22Rv1 (cell line): Measurements from ENCODE around the gene PLIN3.

Experiments
- H3K27ac ChIP-seq: fragments of 450-650 bp; 2 replicates; pipeline ENCODE4 v1.5.1; 2017
- ZFX ChIP-seq: fragments of 450-650 bp; IDR thresholded peaks from 2 replicates; pipeline ENCODE4 v1.6.1; 2017; ENCODE audit warnings: antibody characterized with exemption, borderline replicate concordance
- TF ChIP-seq, protein P1 (sequence below): fragments of 450-650 bp; IDR thresholded peaks from 2 replicates; pipeline ENCODE4 v1.5.1; 2017; ENCODE audit warnings: mild to moderate bottlenecking

PLIN3 gene

DNA sequence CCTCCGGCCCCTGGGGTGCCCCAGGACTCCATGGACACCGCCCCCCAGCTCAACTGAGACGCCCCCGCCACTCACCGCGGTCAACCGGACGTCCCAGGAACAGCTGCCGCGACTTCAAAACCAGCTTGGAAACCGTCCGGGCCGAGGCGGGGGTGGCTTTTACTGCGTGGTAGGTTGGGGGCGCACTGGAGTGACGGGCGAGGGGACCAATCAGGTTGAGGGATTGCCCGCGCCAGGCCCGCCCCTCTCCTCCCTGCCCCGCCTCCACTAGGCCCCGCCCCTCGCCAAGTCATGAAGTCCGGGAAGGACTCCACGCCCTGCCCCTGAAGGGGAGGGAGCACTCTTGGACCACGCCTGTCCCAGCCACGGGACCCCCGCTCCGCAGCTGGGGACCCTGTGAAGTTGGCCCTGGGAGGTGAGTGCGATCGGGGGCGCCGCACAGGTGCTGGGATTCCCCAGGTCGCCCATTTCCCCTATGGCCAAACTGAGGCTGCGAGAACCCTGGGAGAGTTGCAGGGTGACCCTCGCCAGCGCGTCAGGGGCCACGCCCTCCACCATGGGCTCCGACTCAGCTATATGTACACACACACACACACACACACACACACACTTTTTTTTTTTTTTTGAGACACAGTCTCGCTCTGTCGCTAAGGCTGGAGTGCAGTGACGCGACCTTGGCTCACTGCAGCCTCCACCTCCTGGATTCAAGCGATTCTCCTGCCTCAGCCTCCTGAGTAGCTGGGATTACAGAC is at the start of gene PLIN3:
Gene PLIN3 (minus strand): TSS at position 134 of the 752 bp plus-strand sequence. CDS start 6,273 bp downstream, outside the sequence.
- peak within 1 kb of the TSS; percentile 55 for H3K27ac ChIP-seq
- TF ChIP-seq, protein P1, sequence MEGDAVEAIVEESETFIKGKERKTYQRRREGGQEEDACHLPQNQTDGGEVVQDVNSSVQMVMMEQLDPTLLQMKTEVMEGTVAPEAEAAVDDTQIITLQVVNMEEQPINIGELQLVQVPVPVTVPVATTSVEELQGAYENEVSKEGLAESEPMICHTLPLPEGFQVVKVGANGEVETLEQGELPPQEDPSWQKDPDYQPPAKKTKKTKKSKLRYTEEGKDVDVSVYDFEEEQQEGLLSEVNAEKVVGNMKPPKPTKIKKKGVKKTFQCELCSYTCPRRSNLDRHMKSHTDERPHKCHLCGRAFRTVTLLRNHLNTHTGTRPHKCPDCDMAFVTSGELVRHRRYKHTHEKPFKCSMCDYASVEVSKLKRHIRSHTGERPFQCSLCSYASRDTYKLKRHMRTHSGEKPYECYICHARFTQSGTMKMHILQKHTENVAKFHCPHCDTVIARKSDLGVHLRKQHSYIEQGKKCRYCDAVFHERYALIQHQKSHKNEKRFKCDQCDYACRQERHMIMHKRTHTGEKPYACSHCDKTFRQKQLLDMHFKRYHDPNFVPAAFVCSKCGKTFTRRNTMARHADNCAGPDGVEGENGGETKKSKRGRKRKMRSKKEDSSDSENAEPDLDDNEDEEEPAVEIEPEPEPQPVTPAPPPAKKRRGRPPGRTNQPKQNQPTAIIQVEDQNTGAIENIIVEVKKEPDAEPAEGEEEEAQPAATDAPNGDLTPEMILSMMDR = no peak
- no peak for TF ChIP-seq ZFX

- no peak for TF ChIP-seq ZFX
- TF ChIP-seq, protein P1 = no peak
- peak overlapping the region; percentile 62 for H3K27ac ChIP-seq
Observed at GRCh38 chr19:4916292-4917082, 49.0 kb upstream of the PLIN3 start.

DNA sequence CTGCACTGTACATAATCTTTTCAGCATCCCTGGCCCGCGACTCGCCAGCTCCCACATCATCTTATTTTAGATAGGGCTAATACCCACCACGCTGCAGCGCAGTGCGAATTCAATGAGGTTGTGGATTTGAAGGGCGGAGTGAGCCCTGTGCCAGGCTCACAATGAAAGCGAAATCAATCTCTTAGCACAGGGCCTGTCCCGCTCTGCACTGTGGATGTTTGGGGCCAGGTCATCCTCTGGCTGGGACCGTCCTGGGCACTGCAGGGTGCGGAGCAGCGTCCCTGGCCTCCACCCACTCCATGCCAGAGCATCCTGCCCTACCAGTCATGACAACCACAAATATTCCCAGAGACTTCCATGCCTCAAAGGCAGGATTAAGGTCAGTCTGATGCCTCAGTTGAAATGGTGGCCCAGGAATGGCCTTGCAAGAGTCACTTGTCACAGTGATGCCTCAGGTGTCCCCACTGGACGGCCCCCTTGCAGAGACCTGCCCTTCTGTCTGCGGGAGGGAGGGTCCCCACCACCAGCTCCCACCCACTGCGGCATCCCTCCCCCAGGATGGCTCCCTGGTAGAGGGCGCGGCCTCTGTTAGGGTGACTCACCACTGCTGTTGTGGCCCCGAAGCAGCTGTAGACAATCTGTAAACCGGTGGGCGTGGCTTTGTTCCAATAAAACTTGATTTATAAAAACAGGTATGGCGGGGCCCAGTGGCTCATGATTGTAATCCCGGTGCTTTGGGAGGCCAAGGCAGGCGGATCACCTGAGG is 47.5 kb upstream of the PLIN3 start:
- peak overlapping the region; percentile 62 for H3K27ac ChIP-seq
- TF ChIP-seq ZFX = no peak
- TF ChIP-seq, protein P1 = no peak

GRCh38 chr19:4913996-4914735 is 46.7 kb upstream of the PLIN3 start:
- no peak for TF ChIP-seq ZFX
- TF ChIP-seq, protein P1 = no peak
- peak overlapping the region; percentile 62 for H3K27ac ChIP-seq

GRCh38 chr19:4911786-4912672 is 44.6 kb upstream of the PLIN3 start:
- no peak overlapping the region; the same call in 1 of the 2 replicates for H3K27ac ChIP-seq
- TF ChIP-seq ZFX = no peak
- TF ChIP-seq, protein P1 = peak; percentile 24; the same call in 1 of the 2 replicates

DNA sequence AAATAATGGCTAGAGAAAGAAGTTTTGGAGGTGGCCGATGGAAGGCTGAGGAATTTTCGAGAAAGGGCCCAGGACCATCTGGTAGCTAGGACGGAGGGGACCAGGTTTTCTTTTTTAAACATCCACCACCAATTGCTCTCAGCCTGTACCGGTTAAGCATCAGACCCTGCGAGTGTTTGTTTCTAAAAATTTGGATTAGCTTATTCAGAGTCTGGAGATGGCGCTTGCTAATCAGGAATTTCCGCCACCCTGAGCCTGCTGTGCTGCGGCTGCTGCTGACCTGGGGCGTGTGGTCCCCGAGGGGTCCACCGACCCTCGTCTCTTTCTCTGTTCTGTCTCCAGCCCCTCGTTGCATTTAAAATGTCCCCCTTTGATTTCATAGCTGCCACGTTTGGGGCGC is 43.8 kb upstream of the PLIN3 start:
- peak overlapping the region; percentile 83 for H3K27ac ChIP-seq
- TF ChIP-seq, protein P1 = no peak
- no peak for TF ChIP-seq ZFX
